MCF 10A (cell line): ENCODE results near the gene RIC3. TPM values are rescaled to one million over a fixed set of nuclear protein-coding genes. Genes with fewer than 3 reads are reported as not detected.
"Not testable (repeated sequence)": the region's sequence is repeated elsewhere in the genome, so short reads cannot be mapped to it uniquely, and the experiment has no call there.

Experiments
- BruUV-seq: library from RNA; stranded (reverse); fragments of 400-500 nt; replicated peaks from 2 replicates; lab custom pipeline; 2021; lab: Mats Ljungman, UMichigan
- CTCF ChIA-PET: fragments of 300-600 bp; sonication (Branson Sonifier 250); formaldehyde crosslinking; extraction: SDS; loops from one replicate; lab custom pipeline; 2021; ENCODE audit warnings: antibody characterized with exemption, inconsistent platforms; lab: Yijun Ruan, JAX
- POLR2A ChIA-PET: fragments of 300-600, 350-650 bp; sonication (Branson Sonifier 250); formaldehyde crosslinking; extraction: SDS; loops from one replicate; lab custom pipeline; 2020; ENCODE audit warnings: antibody characterized with exemption, inconsistent platforms; lab: Yijun Ruan, JAX
- DNase-seq: peaks from one replicate; pipeline ENCODE4 v3.0.0-alpha.2; 2018; ENCODE audit not compliant: unreplicated experiment
- H3K27ac Mint-ChIP-seq: one replicate; pipeline ENCODE4 v1.8.0; 2022; ENCODE audit warnings: mild to moderate bottlenecking, low read depth, mixed read lengths; ENCODE audit not compliant: unreplicated experiment
- H3K27me3 Mint-ChIP-seq: one replicate; pipeline ENCODE4 v1.8.0; 2022; ENCODE audit warnings: mixed read lengths; ENCODE audit not compliant: insufficient read depth, unreplicated experiment
- H3K36me3 Mint-ChIP-seq: one replicate; pipeline ENCODE4 v1.8.0; 2022; ENCODE audit warnings: mild to moderate bottlenecking, moderate library complexity, mixed read lengths; ENCODE audit not compliant: insufficient read depth, unreplicated experiment
- H3K4me1 Mint-ChIP-seq: one replicate; pipeline ENCODE4 v1.8.0; 2022; ENCODE audit warnings: mixed read lengths; ENCODE audit not compliant: insufficient read depth, unreplicated experiment
- H3K4me3 Mint-ChIP-seq: one replicate; pipeline ENCODE4 v1.8.0; 2022; ENCODE audit warnings: mild to moderate bottlenecking, moderate library complexity, mixed read lengths; ENCODE audit not compliant: unreplicated experiment
- H3K9me3 Mint-ChIP-seq: one replicate; pipeline ENCODE4 v1.8.0; 2022; ENCODE audit warnings: mixed read lengths; ENCODE audit not compliant: unreplicated experiment
- CTCF ChIP-seq: fragments of 200-600 bp; IDR thresholded peaks from one replicate; pipeline ENCODE4 v1.8.0; 2022; ENCODE audit warnings: antibody characterized with exemption, mild to moderate bottlenecking; ENCODE audit not compliant: unreplicated experiment
- intact Hi-C: fragments of 100-400 bp; cut with micrococcal nuclease; formaldehyde crosslinking; loops from 2 replicates; pipeline ENCODE4 v1.14.1; 2022
- total RNA-seq: library from RNA; stranded (reverse); gene quantifications from 2 replicates; pipeline ENCODE4 v1.2.3, GENCODE V29; 2022

The RIC3 gene
- total RNA-seq, 1 experiment from 2014 or later: 0.65 TPM

GRCh38 chr11:8164746-8165145 lies 4.1 kb downstream of the RIC3 start:
- ChIA-PET POLR2A (no interaction called here), CTCF (interaction anchor here (1.5 kb wide), 1 partner anchor 28 kb away, joined by 3 read pairs; no protein-coding TSS in a partner anchor)
- H3K27ac Mint-ChIP-seq: no peak overlapping the region
- no peaks in the 10 kb centered on the region for H3K36me3 Mint-ChIP-seq
- TF ChIP-seq CTCF: no peak
- no peak overlapping the region for H3K4me3 Mint-ChIP-seq
- no peak for DNase-seq
- no peaks in the 10 kb centered on the region for H3K4me1 Mint-ChIP-seq
- no TSS peak for BruUV-seq
- H3K9me3 Mint-ChIP-seq: no peaks in the 10 kb centered on the region
- H3K27me3 Mint-ChIP-seq: peaks cover 63% of the 10 kb centered on the region
- intact Hi-C loops: no loop called here

GRCh38 chr11:8161627-8162304 lies 7.1 kb downstream of the RIC3 start:
- CTCF ChIA-PET: interaction anchor here (0.6 to 1.0 kb wide), 2 partner anchors 368 to 760 kb away, joined by 3 to 5 read pairs; no protein-coding TSS in a partner anchor
- H3K27ac Mint-ChIP-seq, DNase-seq, POLR2A ChIA-PET, H3K36me3 Mint-ChIP-seq, H3K4me3 Mint-ChIP-seq, H3K9me3 Mint-ChIP-seq, H3K4me1 Mint-ChIP-seq, intact Hi-C loops, BruUV-seq: not testable (repeated sequence)
- H3K27me3 Mint-ChIP-seq: peaks cover 37% of the 10 kb centered on the region

GRCh38 chr11:8156877-8157276 lies 11.9 kb downstream of the RIC3 start:
- Mint-ChIP-seq H3K27me3 (peaks cover 17% of the 10 kb centered on the region), H3K4me1 (no peaks in the 10 kb centered on the region), H3K4me3 (no peak overlapping the region), H3K36me3 (no peaks in the 10 kb centered on the region), H3K9me3 (no peaks in the 10 kb centered on the region), H3K27ac (no peak overlapping the region)
- no peak for DNase-seq
- POLR2A ChIA-PET: no interaction called here
- no TSS peak for BruUV-seq
- intact Hi-C loops: no loop called here
- no peak for TF ChIP-seq CTCF
- CTCF ChIA-PET: no interaction called here

GRCh38 chr11:8149726-8150125 lies 19.1 kb downstream of the RIC3 start:
- POLR2A ChIA-PET: no interaction called here
- no peak for TF ChIP-seq CTCF
- Mint-ChIP-seq H3K27ac (no peak overlapping the region), H3K4me3 (no peak overlapping the region), H3K4me1 (no peaks in the 10 kb centered on the region), H3K9me3 (no peaks in the 10 kb centered on the region), H3K36me3 (no peaks in the 10 kb centered on the region), H3K27me3 (peaks cover 30% of the 10 kb centered on the region)
- BruUV-seq: no TSS peak
- intact Hi-C loops: no loop called here
- CTCF ChIA-PET: interaction anchor here (1.1 to 1.4 kb wide), 2 partner anchors 43 to 144 kb away, joined by 3 to 4 read pairs; no protein-coding TSS in a partner anchor
- DNase-seq: no peak
